ENCODE measurements around the gene UBE4B.
"Not testable (repeated sequence)": the region's sequence is repeated elsewhere in the genome, so short reads cannot be mapped to it uniquely, and the experiment has no call there.

The UBE4B gene

DNA sequence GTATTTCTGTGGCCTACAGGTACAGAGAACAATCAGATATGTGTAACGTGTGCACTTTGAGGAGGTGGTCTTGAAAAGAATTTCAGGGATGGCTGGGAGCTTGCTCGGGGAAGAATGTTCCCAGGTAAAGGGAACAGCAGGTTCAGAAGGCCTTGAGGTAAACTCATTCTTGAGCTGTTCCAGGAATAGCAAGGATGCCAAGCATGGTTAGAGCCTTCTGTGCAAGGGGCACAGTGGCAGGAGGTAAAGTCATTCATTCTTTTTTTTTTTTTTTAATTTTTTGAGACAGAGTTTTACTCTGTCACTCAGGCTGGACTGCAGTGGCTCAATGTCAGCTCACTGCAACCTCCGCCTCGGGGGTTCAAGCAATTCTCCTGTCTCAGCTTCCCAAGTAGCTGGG, 10.0 kb downstream of the UBE4B start:
- DNase-seq = no peak

DNA sequence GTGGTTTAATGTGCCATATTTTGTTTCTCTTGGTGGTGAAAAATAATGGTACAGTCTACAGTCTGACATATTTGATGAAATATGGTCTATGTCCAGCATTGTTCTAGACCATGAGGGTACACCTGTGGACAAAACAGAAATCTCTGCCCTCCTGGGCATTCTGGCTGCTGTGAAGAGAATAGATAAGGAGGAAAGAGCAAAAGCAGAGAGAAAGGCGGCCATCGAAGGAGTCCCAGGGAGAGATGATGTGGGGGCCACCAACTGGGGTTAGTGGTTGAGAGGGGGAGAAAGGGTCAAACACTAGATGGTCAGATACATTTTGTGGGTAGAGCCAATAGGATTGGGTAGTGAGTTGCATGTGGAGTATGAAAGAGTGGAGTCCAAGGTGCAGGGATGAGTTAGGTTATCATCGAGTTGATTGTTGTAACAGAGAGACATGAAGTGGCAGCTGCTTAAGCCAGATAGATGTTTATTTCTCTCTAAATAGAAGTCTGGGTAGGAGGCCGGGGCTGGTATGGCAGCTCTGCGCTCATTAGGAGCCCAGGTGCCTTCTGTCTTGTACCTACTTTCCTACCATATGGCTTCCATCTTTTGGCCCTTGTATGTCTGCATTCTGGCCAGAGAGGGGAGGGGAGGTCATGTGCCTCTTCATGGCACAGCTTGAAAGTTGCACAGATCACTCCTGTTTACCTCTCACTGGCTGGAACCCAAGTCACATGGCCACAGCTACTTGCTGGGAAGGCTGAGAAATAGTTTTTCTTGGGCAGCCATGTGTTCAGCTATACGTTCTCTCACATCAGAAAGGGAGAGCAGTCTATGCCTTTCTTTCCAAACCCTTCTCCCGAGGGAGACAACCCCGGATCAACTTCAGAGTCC, 13.0 kb downstream of the UBE4B start:
- DNase-seq = peak; percentile 49 to 68

DNA sequence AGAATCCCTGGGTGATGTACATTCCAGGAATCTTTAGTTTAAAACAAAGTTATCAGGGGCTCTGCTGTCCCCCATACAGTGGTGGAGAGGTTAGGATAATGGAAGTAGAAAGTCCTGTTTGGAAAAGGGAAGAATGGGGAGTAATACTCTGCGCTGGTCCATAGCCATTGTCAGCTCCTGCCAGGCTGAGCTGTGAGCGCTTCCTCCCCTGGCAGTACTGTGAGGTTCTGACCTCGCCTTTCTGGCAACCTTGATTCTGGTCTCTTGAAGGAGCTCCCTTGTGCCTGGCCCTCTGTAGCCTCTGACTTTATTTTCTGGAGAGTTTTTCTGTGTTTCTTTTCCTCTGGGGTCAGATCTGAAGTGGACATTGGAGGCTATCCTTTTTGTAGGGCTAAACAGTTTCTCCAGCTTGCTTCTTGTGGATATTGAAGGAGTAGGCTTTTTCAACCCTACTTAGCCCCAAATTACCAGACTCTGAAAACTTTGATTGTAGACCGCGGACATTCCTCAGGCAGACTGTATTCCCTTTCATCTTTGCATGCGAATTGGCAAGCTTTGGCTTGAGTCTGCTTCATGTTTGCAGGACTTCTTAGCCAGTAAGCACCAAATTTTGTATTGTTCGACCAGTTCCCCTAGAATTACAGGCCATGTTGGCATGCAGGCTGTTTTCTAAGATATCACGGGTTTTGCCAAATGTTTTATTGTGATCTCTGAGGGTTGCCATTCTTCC, 13.8 kb downstream of the UBE4B start:
- DNase-seq = peak in 1 of 2 experiments; percentile 41

DNA sequence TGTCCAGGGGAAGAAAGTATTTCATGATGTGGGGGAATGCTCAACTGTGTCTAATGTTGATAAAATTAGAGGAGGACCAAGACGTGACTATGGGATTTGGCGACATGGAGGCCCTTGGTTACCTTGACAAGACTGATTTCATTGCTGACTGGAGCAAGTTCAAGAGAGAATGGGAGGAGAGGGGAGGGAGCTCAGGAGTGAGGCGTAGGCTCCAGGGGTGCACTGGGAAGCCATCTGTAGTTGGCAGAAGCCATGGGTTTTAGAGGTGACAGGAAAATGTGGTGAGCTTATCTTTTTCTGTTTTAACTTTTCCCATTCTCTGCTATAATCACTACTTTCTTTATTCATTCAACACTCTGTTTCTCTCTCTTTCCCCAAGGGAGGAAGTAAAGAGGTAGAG, 15.8 kb downstream of the UBE4B start:
- DNase-seq = peak in 1 of 2 experiments; percentile 53

- no peak for DNase-seq
These were observed 17.9 kb downstream of the UBE4B start for GRCh38 chr1:10050611-10051010.

DNA sequence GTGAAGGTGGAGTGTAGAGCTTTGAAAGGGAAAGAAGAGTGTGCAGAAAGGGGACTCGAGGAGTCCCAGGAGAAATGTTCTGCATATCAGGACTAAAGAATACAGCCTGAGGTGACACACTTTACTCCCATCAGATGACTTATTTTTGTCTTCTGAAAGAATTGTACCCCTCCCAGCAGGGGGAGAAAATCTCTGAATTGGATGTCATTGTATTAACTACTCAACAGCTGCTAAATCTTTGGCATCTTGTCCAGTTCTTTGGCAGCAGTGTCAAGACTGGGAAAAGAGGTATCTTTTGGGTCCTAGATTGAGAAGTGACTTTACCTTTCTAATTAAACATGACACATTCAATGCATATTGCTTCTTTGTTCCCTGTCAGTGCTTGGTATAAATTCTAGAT, 18.9 kb downstream of the UBE4B start:
- no peak for DNase-seq

DNA sequence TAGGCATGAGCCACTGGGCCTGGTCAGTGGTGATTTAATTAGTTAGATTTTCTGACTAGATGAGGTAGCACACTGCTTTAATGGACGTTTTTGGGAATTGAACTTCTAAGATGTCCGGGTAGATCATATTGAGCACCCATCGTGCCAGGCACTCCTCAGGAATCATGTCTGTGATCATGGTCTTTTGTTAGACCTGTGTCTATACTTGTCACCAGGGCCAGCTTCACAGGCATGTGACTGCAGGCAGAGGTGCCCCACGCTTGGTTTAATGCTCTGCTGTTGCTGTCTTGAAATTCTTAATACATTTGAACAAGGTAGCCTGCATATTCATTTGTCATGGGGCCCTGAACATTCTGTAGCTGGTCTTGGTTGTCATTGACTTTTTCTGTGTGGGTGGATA, 19.6 kb downstream of the UBE4B start:
- no peak for DNase-seq

GRCh38 chr1:10054465-10054864, 21.7 kb downstream of the UBE4B start:
- DNase-seq = no peak

- DNase-seq = no peak
These were observed 23.8 kb downstream of the UBE4B start for GRCh38 chr1:10056599-10056987.

DNA sequence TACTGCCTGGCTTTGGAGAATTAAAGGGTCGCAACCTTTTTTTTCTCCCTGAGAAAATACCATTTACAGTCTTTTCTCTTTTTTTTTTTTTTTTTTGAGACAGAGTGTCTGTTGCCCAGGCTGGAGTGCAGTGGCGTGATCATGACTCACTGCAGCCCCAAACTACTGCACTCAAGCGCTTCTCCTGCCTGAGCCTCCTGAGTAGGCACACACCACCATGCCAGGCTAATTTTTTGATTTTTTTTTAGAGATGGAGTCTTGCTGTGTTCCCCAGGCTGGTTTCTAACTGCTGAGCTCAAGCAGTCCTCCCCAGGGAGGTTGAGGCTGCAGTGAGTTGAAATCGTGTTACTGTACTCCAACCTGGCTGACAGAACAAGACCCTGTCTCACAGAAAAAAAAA, 24.6 kb downstream of the UBE4B start:
- no peak for DNase-seq

- DNase-seq = no peak
These were observed 25.0 kb downstream of the UBE4B start for GRCh38 chr1:10057796-10058195.

- peak in 1 of 2 experiments; percentile 28 for DNase-seq
These were observed 26.6 kb downstream of the UBE4B start for GRCh38 chr1:10059342-10059718.

DNA sequence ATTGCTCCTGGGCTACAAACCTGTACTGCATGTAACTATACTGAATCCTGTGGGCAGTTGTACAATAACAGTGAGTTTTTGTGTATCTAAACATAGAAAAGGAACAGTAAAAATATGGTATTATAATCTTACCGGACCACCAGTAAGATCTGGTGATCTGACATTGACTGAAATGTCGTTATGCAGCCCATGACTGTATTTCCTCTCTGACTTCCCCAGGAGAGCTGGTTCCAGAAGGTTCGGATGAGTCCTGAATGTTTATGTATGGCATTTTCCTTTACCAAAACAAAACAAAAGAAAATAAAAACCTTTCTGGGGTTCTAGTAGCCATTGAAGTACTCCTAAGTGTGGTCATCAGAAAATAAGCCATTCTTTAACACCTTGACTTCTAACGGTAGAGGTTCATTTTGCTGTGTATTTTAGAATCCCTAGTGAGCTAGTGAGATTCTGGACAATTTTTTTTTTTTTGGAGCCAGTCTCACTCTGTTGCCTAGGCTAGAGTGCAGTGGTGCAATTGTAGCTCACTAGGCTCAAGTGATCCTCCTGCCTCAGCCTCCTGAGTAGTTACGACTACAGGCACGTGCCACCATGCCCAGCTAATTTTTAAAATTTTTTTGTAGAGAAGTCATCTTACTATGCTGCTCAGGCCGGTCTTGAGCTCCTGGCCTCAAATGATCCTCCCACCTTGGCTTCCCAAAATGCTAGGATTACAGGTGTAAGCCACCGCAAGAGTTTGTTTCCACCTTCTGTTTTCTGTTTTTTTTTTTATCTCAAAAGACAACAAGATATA, 27.7 kb downstream of the UBE4B start:
- DNase-seq = no peak

- no peak for DNase-seq
These were observed 28.5 kb downstream of the UBE4B start for GRCh38 chr1:10061276-10061675.

DNA sequence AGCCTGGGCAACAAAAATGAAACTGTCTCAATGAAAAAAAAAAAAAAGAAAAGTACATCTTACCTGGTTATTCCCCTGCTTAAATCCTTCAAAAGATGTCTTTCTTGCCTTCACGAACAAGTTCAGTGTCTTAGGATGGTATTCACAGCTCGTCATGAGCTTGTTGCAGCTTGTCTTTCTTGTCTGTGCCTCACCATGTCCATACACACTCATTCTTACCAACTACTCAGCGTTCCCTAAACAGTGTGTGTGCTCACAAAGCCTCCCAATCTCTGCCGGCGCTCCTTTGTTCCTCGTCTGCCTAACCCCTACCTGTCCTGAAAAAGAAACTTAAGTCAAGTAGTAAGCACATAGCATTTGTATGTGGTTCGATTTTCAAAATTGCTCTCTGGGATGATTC, 31.1 kb downstream of the UBE4B start:
- no peak for DNase-seq

DNA sequence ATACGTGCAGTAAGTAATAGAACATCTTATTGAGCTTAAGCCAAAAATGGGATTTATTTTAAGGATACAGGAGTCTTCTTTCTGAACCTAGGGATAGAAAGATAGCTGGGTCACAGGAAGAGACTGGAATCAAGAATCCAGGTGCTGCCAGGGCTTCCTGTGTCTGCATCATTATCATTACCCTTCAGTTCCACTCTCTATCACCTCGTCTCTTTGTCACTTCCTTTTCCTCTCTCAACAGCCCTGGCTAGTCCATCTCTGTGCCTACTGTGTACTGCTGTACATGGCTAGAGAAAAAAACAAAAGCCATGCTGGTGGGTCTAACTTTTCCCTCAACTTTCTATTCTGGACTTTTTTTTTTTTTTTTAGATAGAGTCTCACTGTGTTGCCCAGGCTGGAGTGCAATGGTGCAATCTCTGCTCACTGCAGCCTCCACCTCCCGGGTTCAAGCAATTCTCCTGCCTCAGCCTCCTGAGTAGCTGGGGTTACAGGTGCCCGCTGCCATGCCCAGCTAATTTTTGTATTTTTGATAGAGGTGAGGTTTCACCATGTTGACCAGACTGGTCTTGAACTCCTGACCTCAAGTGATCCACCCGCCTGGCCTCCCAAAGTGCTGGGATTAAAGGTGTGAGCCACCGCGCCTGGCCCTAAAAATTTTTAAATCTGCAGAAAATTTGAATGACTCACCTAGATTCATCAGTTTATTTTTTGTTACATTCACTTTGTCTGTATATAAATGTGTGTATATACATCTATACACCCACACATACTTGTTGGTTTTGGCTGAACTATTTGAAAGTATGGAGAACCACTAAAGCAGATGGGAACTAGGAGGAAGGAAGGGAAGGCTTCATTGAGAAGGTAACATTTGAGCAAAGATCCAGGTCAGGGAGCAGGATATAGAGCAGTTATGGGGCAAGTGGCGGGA, 31.9 kb downstream of the UBE4B start:
- no peak for DNase-seq

GRCh38 chr1:10065344-10065685, 32.6 kb downstream of the UBE4B start:
- DNase-seq = no peak

DNA sequence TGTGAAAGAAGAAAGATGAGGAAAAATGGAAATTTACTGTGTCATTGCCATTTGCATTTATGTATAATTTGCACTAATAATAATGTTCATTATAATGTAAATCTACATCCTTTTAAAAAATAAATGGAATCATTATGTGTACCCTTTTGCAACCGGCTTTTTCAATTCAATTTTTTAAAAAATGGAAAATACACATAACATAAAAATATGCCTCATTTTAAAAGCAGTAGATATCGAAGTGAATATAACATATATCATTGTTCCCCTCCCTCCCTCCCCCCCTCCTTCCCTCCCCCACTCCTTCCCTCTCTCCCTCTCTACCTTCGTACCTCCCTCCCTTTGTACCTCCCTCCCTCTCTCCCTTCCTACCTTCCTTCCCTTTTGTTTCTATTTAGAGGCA, 33.0 kb downstream of the UBE4B start:
- DNase-seq = no peak

- DNase-seq = no peak
These were observed 36.0 kb downstream of the UBE4B start for GRCh38 chr1:10068605-10069294.

GRCh38 chr1:10070206-10070605, 37.4 kb downstream of the UBE4B start:
- DNase-seq = no peak

DNA sequence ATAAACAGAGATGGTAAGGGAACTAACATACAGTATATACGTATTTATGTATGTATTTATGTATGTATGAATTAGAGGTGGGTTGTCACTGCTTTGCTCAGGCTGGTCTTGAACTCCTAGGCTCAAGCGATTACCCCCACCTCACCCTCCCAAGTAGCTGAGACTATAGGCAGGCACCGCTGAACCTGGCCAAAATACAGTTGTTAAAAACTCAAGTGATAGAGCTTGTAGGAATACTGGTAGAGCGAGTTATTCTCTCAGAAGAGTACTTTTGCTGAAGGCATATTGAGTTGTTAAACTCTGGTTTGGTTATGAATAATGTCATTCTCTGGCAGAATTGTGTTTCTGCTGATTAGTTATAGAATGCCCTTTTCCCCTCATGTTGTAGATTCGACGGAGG, 38.9 kb downstream of the UBE4B start:
- DNase-seq = no peak

DNA sequence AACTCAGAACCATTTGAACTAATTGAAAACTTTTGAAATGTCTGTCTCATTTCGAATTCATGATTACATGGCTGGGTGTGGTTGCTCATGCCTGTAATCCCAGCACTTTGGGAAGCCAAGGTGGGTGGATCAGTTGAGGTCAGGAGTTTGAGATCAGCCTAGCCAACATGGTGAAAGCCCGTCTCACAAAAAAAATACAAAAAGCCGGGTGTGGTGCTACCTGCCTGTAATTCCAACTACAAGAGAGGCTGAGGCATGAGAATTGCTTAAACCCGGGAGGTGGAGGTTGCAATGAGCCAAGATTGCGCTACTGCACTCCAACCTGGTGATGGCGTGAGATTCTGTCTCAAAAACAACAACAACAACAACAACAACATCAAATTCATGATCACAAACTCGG, 40.6 kb downstream of the UBE4B start:
- DNase-seq = not testable (repeated sequence)

All from cerebellar nuclear complex (tissue), 1 donor.